ENCODE measurements around the gene NBDY. TPM values are rescaled to one million over a fixed set of nuclear protein-coding genes. Genes with fewer than 3 reads are reported as not detected.

Gene NBDY
- total RNA-seq, 1 donor = 12.1 TPM

GRCh38 chrX:56811599-56811998 is 82.6 kb downstream of the NBDY start:
- no peak overlapping the region for H3K4me3 ChIP-seq (ENCODE audit: low read depth, low read length)
- DNase-seq (ENCODE audit: low read depth) = no peak
- TF ChIP-seq, protein P1, sequence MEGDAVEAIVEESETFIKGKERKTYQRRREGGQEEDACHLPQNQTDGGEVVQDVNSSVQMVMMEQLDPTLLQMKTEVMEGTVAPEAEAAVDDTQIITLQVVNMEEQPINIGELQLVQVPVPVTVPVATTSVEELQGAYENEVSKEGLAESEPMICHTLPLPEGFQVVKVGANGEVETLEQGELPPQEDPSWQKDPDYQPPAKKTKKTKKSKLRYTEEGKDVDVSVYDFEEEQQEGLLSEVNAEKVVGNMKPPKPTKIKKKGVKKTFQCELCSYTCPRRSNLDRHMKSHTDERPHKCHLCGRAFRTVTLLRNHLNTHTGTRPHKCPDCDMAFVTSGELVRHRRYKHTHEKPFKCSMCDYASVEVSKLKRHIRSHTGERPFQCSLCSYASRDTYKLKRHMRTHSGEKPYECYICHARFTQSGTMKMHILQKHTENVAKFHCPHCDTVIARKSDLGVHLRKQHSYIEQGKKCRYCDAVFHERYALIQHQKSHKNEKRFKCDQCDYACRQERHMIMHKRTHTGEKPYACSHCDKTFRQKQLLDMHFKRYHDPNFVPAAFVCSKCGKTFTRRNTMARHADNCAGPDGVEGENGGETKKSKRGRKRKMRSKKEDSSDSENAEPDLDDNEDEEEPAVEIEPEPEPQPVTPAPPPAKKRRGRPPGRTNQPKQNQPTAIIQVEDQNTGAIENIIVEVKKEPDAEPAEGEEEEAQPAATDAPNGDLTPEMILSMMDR (IDR thresholded peaks at IDR 0.05; ENCODE audit: insufficient read depth, low read depth, low read length) = no peak

DNA sequence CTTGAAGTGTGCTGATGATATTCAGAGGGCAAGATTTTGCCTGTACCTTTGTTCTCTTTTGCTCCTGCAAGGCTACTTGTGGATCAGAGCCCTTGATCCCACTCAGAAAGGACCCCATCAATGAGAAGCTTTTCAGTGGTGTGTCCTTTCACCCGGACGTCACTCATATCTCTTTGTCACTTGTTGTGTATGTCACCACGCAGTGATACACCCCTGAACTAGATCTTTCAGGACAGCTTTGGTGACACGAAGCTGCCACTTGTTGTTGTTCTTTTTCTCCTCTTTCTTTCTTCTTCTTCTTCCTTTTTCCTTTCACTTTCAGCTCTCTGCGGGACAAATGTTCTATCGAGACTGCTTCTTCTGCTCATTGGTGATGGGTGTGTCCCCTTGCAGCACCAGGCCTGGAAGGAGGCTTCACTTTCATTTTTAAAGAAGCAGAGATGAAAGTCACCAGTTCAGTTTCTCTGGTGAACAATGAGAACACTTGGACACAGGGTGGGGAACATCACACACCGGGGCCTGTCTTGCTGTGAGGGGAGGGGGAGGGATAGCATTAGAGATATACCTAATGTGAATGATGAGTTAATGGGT is 83.6 kb downstream of the NBDY start:
- DNase-seq (ENCODE audit: low read depth) = peak; percentile 62
- TF ChIP-seq, protein P1 (IDR thresholded peaks at IDR 0.05; ENCODE audit: insufficient read depth, low read depth, low read length) = no peak
- peak overlapping the region; percentile 32 for H3K4me3 ChIP-seq (ENCODE audit: low read depth, low read length)

DNA sequence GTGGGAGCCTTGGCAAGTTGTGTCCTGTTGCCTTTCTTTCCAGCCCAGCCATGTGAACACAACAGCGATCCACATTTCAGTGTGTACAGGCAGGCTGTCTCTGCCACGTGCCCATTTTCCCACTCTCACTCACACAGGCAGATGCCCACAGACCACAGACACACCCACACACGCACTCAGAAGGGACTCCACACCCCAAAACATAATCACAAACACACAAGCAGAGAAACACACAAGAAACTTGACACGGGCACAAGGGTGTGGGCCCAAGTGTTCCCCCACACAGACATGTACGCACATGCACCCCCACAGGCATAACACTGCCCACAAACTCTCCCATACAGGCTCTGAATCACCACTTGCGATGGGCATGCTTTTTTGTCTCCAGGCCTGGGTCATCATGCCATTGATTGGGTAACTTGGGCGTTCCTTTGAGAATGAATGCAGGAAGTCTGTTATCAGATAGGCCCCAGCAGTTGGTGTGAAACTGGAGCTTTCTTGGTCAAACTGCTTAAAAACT is 84.3 kb downstream of the NBDY start:
- peak; percentile 88 for DNase-seq (ENCODE audit: low read depth)
- H3K4me3 ChIP-seq (ENCODE audit: low read depth, low read length) = no peak overlapping the region
- TF ChIP-seq, protein P1 (IDR thresholded peaks at IDR 0.05; ENCODE audit: insufficient read depth, low read depth, low read length) = no peak

- H3K4me3 ChIP-seq (ENCODE audit: low read depth, low read length) = no peak overlapping the region
- no peak for DNase-seq (ENCODE audit: low read depth)
- TF ChIP-seq, protein P1 (IDR thresholded peaks at IDR 0.05; ENCODE audit: insufficient read depth, low read depth, low read length) = no peak
Measured at GRCh38 chrX:56817179-56817578, 88.1 kb downstream of the NBDY start.

DNA sequence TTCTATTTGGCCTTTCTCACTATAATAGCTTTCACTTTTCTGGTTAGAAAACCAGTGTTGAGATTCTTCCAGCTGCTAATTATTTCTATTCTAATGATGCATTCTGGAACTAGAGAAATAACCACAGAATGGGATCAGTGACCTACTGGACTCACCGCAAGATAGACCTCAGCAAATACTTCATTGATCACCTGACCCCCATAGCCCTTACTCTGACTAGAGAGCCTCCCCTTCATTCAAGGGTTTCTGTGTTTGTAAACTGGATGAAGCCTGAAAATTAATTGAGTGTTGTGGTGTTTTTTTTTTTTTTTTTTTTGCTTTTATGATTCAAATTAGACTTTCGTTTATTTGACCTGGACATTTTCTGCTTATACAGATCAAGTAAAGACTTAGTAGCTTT is 97.0 kb downstream of the NBDY start:
- DNase-seq (ENCODE audit: low read depth) = no peak
- H3K4me3 ChIP-seq (ENCODE audit: low read depth, low read length) = no peak overlapping the region
- TF ChIP-seq, protein P1 (IDR thresholded peaks at IDR 0.05; ENCODE audit: insufficient read depth, low read depth, low read length) = no peak

- TF ChIP-seq, protein P1 (IDR thresholded peaks at IDR 0.05; ENCODE audit: insufficient read depth, low read depth, low read length) = no peak
- peak; percentile 2 for DNase-seq (ENCODE audit: low read depth)
- no peak overlapping the region for H3K4me3 ChIP-seq (ENCODE audit: low read depth, low read length)
Measured at GRCh38 chrX:56833626-56834025, 104.6 kb downstream of the NBDY start.

DNA sequence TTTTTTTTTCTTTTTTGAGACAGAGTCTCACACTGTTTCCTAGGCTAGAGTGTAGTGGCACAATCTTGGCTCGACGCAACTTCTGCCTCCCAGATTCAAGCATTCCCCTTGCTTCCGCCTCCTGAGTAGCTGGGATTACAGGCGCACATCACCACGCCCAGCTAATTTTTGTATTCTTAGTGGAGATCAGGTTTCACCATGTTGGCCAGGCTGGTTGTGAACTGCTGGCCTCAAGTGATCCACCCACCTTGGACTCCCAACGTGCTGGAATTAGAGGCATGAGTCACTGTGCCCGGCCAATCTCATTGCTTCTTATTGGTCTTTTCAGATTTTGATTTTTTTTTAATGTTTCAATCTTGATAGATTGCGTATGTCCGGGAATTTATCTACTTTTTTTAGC is 124.4 kb downstream of the NBDY start:
- DNase-seq (ENCODE audit: low read depth) = no peak
- TF ChIP-seq, protein P1 (IDR thresholded peaks at IDR 0.05; ENCODE audit: insufficient read depth, low read depth, low read length) = no peak

More for the DNA sequence above, 124.4 kb downstream of the NBDY start:
- H3K4me3 ChIP-seq (ENCODE audit: low read depth, low read length) = no peak overlapping the region
